Measurements from ENCODE around the gene ADGRF5. TPM values are rescaled to one million over a fixed set of nuclear protein-coding genes. Genes with fewer than 3 reads are reported as not detected.

Gene ADGRF5
- total RNA-seq, 2 experiments from 2014 or later, result not detected

DNA sequence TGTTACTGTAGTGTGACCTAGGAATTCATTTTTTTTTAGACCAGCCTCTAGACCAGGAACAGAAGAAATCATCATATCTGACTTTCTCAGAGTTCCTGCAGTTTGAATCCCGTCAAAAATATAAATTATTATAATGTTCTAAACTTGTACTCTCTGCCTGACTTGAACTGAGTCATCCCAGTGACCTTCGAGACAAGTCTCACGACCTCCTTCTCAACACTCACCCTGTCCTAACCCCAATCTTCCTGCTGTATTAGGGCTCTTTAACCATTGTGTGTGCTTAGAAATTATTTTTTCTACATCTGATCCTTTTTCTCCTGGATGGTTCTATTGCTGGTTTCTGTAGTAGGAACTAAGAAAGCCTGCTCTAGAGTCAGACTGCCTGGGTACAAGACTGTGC is 21.5 kb downstream of the ADGRF5 start:
- Mint-ChIP-seq H3K36me3 (ENCODE audit: low read depth) (no peaks in the 10 kb centered on the region), H3K4me3 (no peak overlapping the region), H3K27ac (no peak overlapping the region), H3K4me1 (ENCODE audit: low read depth) (no peaks in the 10 kb centered on the region), H3K9me3 (no peaks in the 10 kb centered on the region), H3K27me3 (ENCODE audit: low read depth) (peaks cover 9% of the 10 kb centered on the region)
- intact Hi-C loops (cut with micrococcal nuclease), result no loop called here
- CTCF ChIA-PET, result interaction anchor here (0.7 to 1.2 kb wide), 2 partner anchors 52 to 147 kb away, joined by 3 read pairs; no protein-coding TSS in a partner anchor
- DNase-seq, result no peak

- intact Hi-C loops (cut with micrococcal nuclease), result no loop called here
- Mint-ChIP-seq H3K9me3 (no peaks in the 10 kb centered on the region), H3K36me3 (ENCODE audit: low read depth) (no peaks in the 10 kb centered on the region), H3K27me3 (ENCODE audit: low read depth) (peaks cover 9% of the 10 kb centered on the region), H3K4me1 (ENCODE audit: low read depth) (no peaks in the 10 kb centered on the region), H3K4me3 (no peak overlapping the region), H3K27ac (no peak overlapping the region)
- no peak for DNase-seq
- CTCF ChIA-PET, result no interaction called here
Observed at GRCh38 chr6:46899659-46900058, 22.1 kb downstream of the ADGRF5 start.

DNA sequence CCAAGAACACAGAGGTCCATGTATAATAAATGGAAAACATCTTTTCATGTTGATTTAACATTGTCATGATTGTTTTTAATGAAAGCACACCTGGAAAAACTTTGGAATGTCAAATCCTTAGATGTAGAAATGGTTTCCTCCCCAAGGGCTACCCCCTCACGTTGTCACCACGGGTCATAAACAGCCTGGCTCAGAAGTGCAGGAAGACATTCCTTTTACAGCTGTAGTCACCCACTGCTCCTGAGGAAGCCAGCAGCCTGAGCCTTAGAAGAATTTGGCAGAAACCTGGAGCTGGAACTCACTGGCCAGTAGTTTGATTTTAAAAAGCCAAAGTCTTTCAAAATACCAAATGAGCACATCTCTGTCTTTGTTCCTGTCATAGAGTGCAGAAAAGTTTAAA is 23.7 kb downstream of the ADGRF5 start:
- peaks cover 9% of the 10 kb centered on the region for H3K27me3 Mint-ChIP-seq (ENCODE audit: low read depth)
- no peaks in the 10 kb centered on the region for H3K4me1 Mint-ChIP-seq (ENCODE audit: low read depth)
- no peaks in the 10 kb centered on the region for H3K36me3 Mint-ChIP-seq (ENCODE audit: low read depth)
- CTCF ChIA-PET, result interaction anchor here (0.7 kb wide), 1 partner anchor 194 kb away, joined by 3 read pairs; no protein-coding TSS in a partner anchor
- no peak overlapping the region for H3K4me3 Mint-ChIP-seq
- no peak overlapping the region for H3K27ac Mint-ChIP-seq
- intact Hi-C loops (cut with micrococcal nuclease), result no loop called here
- DNase-seq, result no peak
- H3K9me3 Mint-ChIP-seq, result no peaks in the 10 kb centered on the region

- Mint-ChIP-seq H3K27ac (no peak overlapping the region), H3K36me3 (ENCODE audit: low read depth) (no peaks in the 10 kb centered on the region), H3K4me1 (ENCODE audit: low read depth) (no peaks in the 10 kb centered on the region), H3K9me3 (no peaks in the 10 kb centered on the region), H3K27me3 (ENCODE audit: low read depth) (peaks cover 11% of the 10 kb centered on the region), H3K4me3 (no peak overlapping the region)
- CTCF ChIA-PET, result no interaction called here
- intact Hi-C loops (cut with micrococcal nuclease), result no loop called here
- no peak for DNase-seq
Observed at GRCh38 chr6:46896871-46897270, 24.9 kb downstream of the ADGRF5 start.

DNA sequence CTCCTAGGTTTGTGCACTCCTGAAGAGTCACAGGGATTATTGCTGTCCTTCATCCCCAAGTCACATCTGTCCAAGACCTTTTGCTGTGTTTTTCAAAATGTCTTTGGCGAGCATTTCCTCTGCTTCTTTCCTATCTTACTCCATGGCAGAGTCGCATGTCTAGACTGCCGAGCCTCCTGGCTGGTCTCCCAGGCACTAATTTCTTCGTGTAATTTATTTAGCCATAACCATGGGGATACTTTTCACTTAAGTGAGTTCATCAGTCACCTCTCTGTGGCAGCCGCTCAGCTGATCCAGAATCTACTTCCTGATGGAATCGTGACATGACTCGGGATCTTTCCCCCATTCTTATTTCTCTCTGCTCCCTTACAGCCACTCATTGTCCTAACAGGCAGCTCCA is 25.8 kb downstream of the ADGRF5 start:
- Mint-ChIP-seq H3K4me3 (no peak overlapping the region), H3K9me3 (no peaks in the 10 kb centered on the region), H3K4me1 (ENCODE audit: low read depth) (no peaks in the 10 kb centered on the region), H3K27me3 (ENCODE audit: low read depth) (peaks cover 9% of the 10 kb centered on the region), H3K36me3 (ENCODE audit: low read depth) (no peaks in the 10 kb centered on the region), H3K27ac (no peak overlapping the region)
- CTCF ChIA-PET, result no interaction called here
- intact Hi-C loops (cut with micrococcal nuclease), result no loop called here
- no peak for DNase-seq

DNA sequence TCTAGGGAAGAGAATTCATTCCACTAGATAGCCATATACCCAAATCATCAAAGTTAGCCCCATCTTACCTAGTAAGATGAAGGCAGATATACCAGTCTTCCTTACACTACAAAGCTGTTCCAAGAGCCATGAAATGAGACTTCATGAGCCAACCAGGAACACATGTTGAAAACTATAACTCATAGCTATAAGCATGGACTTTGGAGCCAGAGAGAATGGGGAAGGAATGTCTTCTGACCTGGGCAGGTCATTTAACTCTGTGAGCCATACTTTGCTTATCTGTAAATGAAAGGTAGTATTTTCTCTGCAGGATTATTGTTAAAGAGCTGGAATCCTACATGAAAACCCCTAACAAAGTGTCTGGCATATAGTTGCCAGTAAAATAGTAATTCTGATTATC is 27.3 kb downstream of the ADGRF5 start:
- Mint-ChIP-seq H3K9me3 (no peaks in the 10 kb centered on the region), H3K36me3 (ENCODE audit: low read depth) (no peaks in the 10 kb centered on the region), H3K27me3 (ENCODE audit: low read depth) (peaks cover 7% of the 10 kb centered on the region), H3K4me3 (no peak overlapping the region), H3K27ac (no peak overlapping the region), H3K4me1 (ENCODE audit: low read depth) (no peaks in the 10 kb centered on the region)
- CTCF ChIA-PET, result no interaction called here
- intact Hi-C loops (cut with micrococcal nuclease), result no loop called here
- no peak for DNase-seq

DNA sequence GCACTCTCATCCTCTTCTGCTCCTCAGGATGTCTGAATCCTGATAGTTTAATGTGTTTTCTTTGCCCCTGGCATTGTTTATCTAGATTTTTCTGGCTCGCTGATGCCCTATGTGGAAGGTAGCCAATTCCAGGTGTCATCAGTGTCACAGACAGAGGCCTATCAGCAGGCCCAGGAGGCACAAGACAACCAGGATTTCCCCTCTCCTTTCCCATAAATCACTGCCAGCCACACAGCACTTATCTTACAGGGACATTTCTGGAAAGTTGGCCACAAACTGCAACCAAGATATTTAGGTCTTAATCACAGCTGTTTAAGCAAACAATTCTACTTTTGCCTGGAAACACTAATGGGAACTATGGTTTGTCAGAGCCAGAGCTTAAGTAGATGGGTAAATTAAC is 28.1 kb downstream of the ADGRF5 start:
- intact Hi-C loops (cut with micrococcal nuclease), result no loop called here
- H3K36me3 Mint-ChIP-seq (ENCODE audit: low read depth), result no peaks in the 10 kb centered on the region
- no peak overlapping the region for H3K4me3 Mint-ChIP-seq
- no peaks in the 10 kb centered on the region for H3K4me1 Mint-ChIP-seq (ENCODE audit: low read depth)
- CTCF ChIA-PET, result no interaction called here
- no peak for DNase-seq
- H3K27ac Mint-ChIP-seq, result no peak overlapping the region
- peaks cover 7% of the 10 kb centered on the region for H3K27me3 Mint-ChIP-seq (ENCODE audit: low read depth)
- no peaks in the 10 kb centered on the region for H3K9me3 Mint-ChIP-seq

DNA sequence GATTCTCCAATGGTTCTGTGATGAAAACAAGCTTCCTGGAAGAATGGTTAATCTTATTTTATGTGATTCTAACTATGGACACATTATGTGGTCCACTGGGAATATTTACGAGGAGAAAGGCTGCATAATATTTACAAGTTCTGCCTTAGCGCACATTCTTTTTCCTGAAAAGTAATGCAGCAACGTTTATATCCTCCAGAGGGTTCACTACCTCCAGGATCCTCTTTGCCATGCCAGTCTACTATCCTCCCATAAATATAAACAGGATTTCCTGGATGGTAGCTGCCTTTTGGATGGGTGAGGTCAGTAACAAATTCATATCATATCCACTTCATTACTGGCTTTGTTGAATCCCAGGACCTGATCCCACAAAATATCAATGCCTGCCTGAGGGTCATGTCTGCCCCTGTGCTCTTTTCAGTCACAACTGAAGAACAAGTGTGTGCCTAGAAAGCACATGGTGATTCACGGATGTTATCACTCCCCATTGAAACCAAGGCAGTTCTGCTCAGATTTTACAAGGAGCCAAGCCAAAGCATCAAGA is 30.4 kb downstream of the ADGRF5 start:
- no peaks in the 10 kb centered on the region for H3K9me3 Mint-ChIP-seq
- H3K4me3 Mint-ChIP-seq, result no peak overlapping the region
- CTCF ChIA-PET, result no interaction called here
- no peak overlapping the region for H3K27ac Mint-ChIP-seq
- no peaks in the 10 kb centered on the region for H3K4me1 Mint-ChIP-seq (ENCODE audit: low read depth)
- peaks cover 7% of the 10 kb centered on the region for H3K27me3 Mint-ChIP-seq (ENCODE audit: low read depth)
- intact Hi-C loops (cut with micrococcal nuclease), result no loop called here
- H3K36me3 Mint-ChIP-seq (ENCODE audit: low read depth), result no peaks in the 10 kb centered on the region
- DNase-seq, result no peak

- H3K4me3 Mint-ChIP-seq, result no peak overlapping the region
Observed at GRCh38 chr6:46888578-46888977, 33.2 kb downstream of the ADGRF5 start.

DNA sequence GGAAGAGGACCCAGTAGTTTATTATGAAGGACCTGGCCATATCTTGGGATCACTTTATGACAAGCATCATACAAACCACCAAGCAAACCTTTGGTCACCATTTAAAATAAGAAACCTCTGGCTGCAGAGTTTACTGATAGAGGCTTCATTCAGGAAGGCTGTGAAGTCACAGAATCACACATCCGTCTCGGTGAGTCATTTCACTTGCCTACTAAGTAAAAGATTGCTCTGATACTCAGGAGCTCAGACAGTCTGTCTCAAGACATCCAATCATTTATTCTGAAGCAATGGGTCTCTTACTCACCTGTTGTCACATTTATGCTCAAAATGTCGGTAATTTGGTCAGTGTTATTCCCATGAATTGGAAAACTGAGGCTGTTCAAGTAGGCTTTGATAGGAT is 33.7 kb downstream of the ADGRF5 start:
- no peaks in the 10 kb centered on the region for H3K36me3 Mint-ChIP-seq (ENCODE audit: low read depth)
- no peaks in the 10 kb centered on the region for H3K4me1 Mint-ChIP-seq (ENCODE audit: low read depth)
- intact Hi-C loops (cut with micrococcal nuclease), result no loop called here
- H3K4me3 Mint-ChIP-seq, result no peak overlapping the region
- CTCF ChIA-PET, result no interaction called here
- H3K27me3 Mint-ChIP-seq (ENCODE audit: low read depth), result peaks cover 10% of the 10 kb centered on the region
- H3K9me3 Mint-ChIP-seq, result no peaks in the 10 kb centered on the region
- no peak overlapping the region for H3K27ac Mint-ChIP-seq
- DNase-seq, result no peak

More at GRCh38 chr6:46888578-46888977, 33.2 kb downstream of the ADGRF5 start:
- Mint-ChIP-seq H3K4me1 (ENCODE audit: low read depth) (no peaks in the 10 kb centered on the region), H3K36me3 (ENCODE audit: low read depth) (no peaks in the 10 kb centered on the region), H3K9me3 (no peaks in the 10 kb centered on the region), H3K27ac (no peak overlapping the region), H3K27me3 (ENCODE audit: low read depth) (peaks cover 7% of the 10 kb centered on the region)
- intact Hi-C loops (cut with micrococcal nuclease), result no loop called here
- DNase-seq, result no peak
- CTCF ChIA-PET, result interaction anchor here (0.7 kb wide), 1 partner anchor 514 kb away, joined by 3 read pairs; no protein-coding TSS in a partner anchor

GRCh38 chr6:46882645-46883044 is 39.1 kb downstream of the ADGRF5 start:
- no peak for DNase-seq
- no peaks in the 10 kb centered on the region for H3K36me3 Mint-ChIP-seq (ENCODE audit: low read depth)
- no peak overlapping the region for H3K4me3 Mint-ChIP-seq
- H3K9me3 Mint-ChIP-seq, result no peaks in the 10 kb centered on the region
- no peaks in the 10 kb centered on the region for H3K4me1 Mint-ChIP-seq (ENCODE audit: low read depth)
- CTCF ChIA-PET, result no interaction called here
- no peak overlapping the region for H3K27ac Mint-ChIP-seq
- intact Hi-C loops (cut with micrococcal nuclease), result no loop called here
- peaks cover 17% of the 10 kb centered on the region for H3K27me3 Mint-ChIP-seq (ENCODE audit: low read depth)

GRCh38 chr6:46879003-46879402 is 42.7 kb downstream of the ADGRF5 start:
- intact Hi-C loops (cut with micrococcal nuclease), result no loop called here
- Mint-ChIP-seq H3K27me3 (ENCODE audit: low read depth) (peaks cover 17% of the 10 kb centered on the region), H3K4me1 (ENCODE audit: low read depth) (no peaks in the 10 kb centered on the region), H3K9me3 (no peaks in the 10 kb centered on the region), H3K36me3 (ENCODE audit: low read depth) (no peaks in the 10 kb centered on the region), H3K4me3 (no peak overlapping the region), H3K27ac (no peak overlapping the region)
- DNase-seq, result no peak
- CTCF ChIA-PET, result no interaction called here

- H3K36me3 Mint-ChIP-seq (ENCODE audit: low read depth), result no peaks in the 10 kb centered on the region
- no peaks in the 10 kb centered on the region for H3K9me3 Mint-ChIP-seq
- intact Hi-C loops (cut with micrococcal nuclease), result no loop called here
- CTCF ChIA-PET, result no interaction called here
- peaks cover 11% of the 10 kb centered on the region for H3K27me3 Mint-ChIP-seq (ENCODE audit: low read depth)
- no peaks in the 10 kb centered on the region for H3K4me1 Mint-ChIP-seq (ENCODE audit: low read depth)
- DNase-seq, result no peak
- H3K27ac Mint-ChIP-seq, result no peak overlapping the region
- H3K4me3 Mint-ChIP-seq, result no peak overlapping the region
Observed at GRCh38 chr6:46876126-46876525, 45.6 kb downstream of the ADGRF5 start.
